Small intestine (tissue), 7 donors: ENCODE measurements around the gene CCDC57. TPM values are rescaled to one million over a fixed set of nuclear protein-coding genes. Genes with fewer than 3 reads are reported as not detected.

Experiments used
- DNase-seq, 2 donors: peaks; one replicate each; pipeline versions ENCODE4 v3.0.0 to v3.0.0-alpha.2; 2013
- FAIRE-seq: peaks from 2 replicates; lab custom pipeline; 2012; peaks lifted over from hg19 to GRCh38; lab: Jason Lieb, UNC
- H3K27ac ChIP-seq, 3 donors: one replicate each; pipeline ENCODE4 v1.5.1; 2013; ENCODE audit warnings: low read length in 2 of 3, mild to moderate bottlenecking in 2 of 3, control low read depth in 1 of 3, inconsistent platforms in 1 of 3, low read depth in 1 of 3, moderate library complexity in 1 of 3
- H3K27me3 ChIP-seq, 3 donors: one replicate each; pipeline ENCODE4 v1.6.1; 2013; ENCODE audit warnings: low read length in 3 of 3, inconsistent platforms in 1 of 3; ENCODE audit not compliant: control insufficient read depth in 3 of 3, insufficient read depth in 3 of 3
- H3K36me3 ChIP-seq, 3 donors: one replicate each; pipeline ENCODE4 v1.6.1; 2013; ENCODE audit warnings: low read length in 3 of 3, inconsistent platforms in 1 of 3, low read depth in 1 of 3, mild to moderate bottlenecking in 1 of 3, moderate library complexity in 1 of 3; ENCODE audit not compliant: control insufficient read depth in 3 of 3, insufficient read depth in 2 of 3
- H3K4me1 ChIP-seq, 3 donors: one replicate each; pipeline ENCODE4 v1.6.1; 2013; ENCODE audit warnings: low read length in 2 of 3, inconsistent platforms in 1 of 3, low read depth in 1 of 3, mild to moderate bottlenecking in 1 of 3, moderate library complexity in 1 of 3; ENCODE audit not compliant: control insufficient read depth in 3 of 3, insufficient read depth in 2 of 3
- H3K4me3 ChIP-seq, 3 donors: one replicate each; pipeline ENCODE4 v1.5.1; 2013; ENCODE audit warnings: low read length in 3 of 3, control low read depth in 1 of 3, inconsistent platforms in 1 of 3, low read depth in 1 of 3, mild to moderate bottlenecking in 1 of 3, moderate library complexity in 1 of 3
- H3K9me3 ChIP-seq, 2 donors: one replicate each; pipeline ENCODE4 v1.6.1; 2013; ENCODE audit warnings: low read depth in 1 of 2, low read length in 1 of 2; ENCODE audit not compliant: control insufficient read depth in 2 of 2, insufficient read depth in 1 of 2
- WGBS, 3 donors: extraction: QIAGEN DNeasy Blood & Tissue Kit; methylation state at CpG; one replicate each; pipeline ENCODE4 v1.1.7; 2013; 5-methylcytosine and 5-hydroxymethylcytosine counted together
- polyA plus RNA-seq, 4 donors: library from polyadenylated mRNA; stranded (reverse) in 3 of 4; unstranded in 1 of 4; fragments of 200-250 nt in 3 of 4; fragments of 120-200 nt in 1 of 4; gene quantifications; one replicate each; pipeline versions ENCODE4 v1.2.1 to v1.2.3, GENCODE V29; 2013
- donor health status: healthy with polysubstance abuse.
- donor health status: control.
- donor health status: control.
- donor health status: Bipolar disorder and iron deficiency.
- donor health status: healthy.

Gene CCDC57
- polyA plus RNA-seq, 4 donors = 36.7 to 97.3 (median 44.6) TPM

DNA sequence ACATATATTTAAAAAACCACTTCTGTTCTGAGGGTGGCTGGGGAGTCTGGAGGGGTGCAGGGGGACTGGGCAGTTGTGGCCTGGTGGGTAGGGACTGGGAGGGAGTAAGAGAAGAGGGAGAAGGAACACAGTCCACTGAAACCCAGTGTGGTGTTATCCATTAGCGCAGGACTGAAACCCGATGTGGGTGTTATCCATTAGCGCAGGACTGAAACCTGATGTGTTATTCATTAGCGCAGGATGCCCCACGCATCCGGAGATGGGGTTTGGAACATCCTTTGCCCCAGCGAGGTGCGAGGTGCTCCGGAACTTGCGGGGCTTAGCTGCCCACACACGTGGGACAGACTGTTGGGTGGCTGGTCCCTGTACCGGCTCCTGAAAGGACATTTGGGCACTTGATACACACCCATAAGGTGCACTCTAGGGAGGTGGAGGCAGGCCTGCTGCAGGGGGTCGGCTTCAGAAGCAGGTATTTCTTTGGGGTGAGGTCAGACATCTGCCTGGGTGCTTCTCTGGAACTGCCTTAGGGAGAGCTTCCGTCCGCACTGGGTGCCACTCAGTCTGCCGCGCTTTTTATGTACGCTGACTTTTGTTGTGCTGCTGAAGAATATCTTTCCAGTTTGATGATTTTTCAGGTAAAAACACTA, 94.4 kb downstream of the CCDC57 start:
- no peak overlapping the region for H3K4me3 ChIP-seq
- no peaks in the 10 kb centered on the region for H3K27me3 ChIP-seq
- H3K9me3 ChIP-seq = no peaks in the 10 kb centered on the region
- 86 to 89% (median 87%) methylated on average over 18 of the region's 18 CpGs for WGBS, 3 donors
- H3K4me1 ChIP-seq = peaks cover 0 to 11% (median 0%) of the 10 kb centered on the region in 3 donors
- DNase-seq = no peak
- H3K27ac ChIP-seq = no peak overlapping the region
- FAIRE-seq = no peak
- peaks cover 0 to 68% (median 0%) of the 10 kb centered on the region in 3 donors for H3K36me3 ChIP-seq

GRCh38 chr17:82117139-82118090, 95.2 kb downstream of the CCDC57 start:
- peaks cover 0 to 71% (median 0%) of the 10 kb centered on the region in 3 donors for H3K36me3 ChIP-seq
- no peaks in the 10 kb centered on the region for H3K9me3 ChIP-seq
- H3K27ac ChIP-seq = no peak overlapping the region
- peaks cover 0 to 11% (median 0%) of the 10 kb centered on the region in 3 donors for H3K4me1 ChIP-seq
- H3K27me3 ChIP-seq = no peaks in the 10 kb centered on the region
- DNase-seq (peak in 1 of 2 donors; percentile 62), FAIRE-seq (no peak)
- WGBS, 3 donors = 86 to 91% (median 87%) methylated on average over 22 of the region's 22 CpGs
- H3K4me3 ChIP-seq = no peak overlapping the region

- Histone ChIP-seq H3K27ac (no peak overlapping the region), H3K4me1 (peaks cover 0 to 11% (median 0%) of the 10 kb centered on the region in 3 donors)
- 81 to 87% (median 84%) methylated on average over 5 to 6 of the region's 6 CpGs for WGBS, 3 donors
Observed at GRCh38 chr17:82116246-82116645, 96.4 kb downstream of the CCDC57 start.

GRCh38 chr17:82114872-82115271, 97.8 kb downstream of the CCDC57 start:
- H3K27ac ChIP-seq = no peak overlapping the region
- no peaks in the 10 kb centered on the region for H3K27me3 ChIP-seq
- DNase-seq = no peak
- no peaks in the 10 kb centered on the region for H3K9me3 ChIP-seq
- FAIRE-seq = no peak
- H3K4me1 ChIP-seq = peaks cover 0 to 11% (median 0%) of the 10 kb centered on the region in 3 donors
- no peak overlapping the region for H3K4me3 ChIP-seq
- peaks cover 0 to 62% (median 0%) of the 10 kb centered on the region in 3 donors for H3K36me3 ChIP-seq
- WGBS, 3 donors = 90 to 97% (median 95%) methylated on average over 9 of the region's 9 CpGs

More at GRCh38 chr17:82116246-82116645, 96.4 kb downstream of the CCDC57 start:
- no peaks in the 10 kb centered on the region for H3K9me3 ChIP-seq
- peaks cover 0 to 67% (median 0%) of the 10 kb centered on the region in 3 donors for H3K36me3 ChIP-seq
- no peaks in the 10 kb centered on the region for H3K27me3 ChIP-seq
- FAIRE-seq = no peak
- no peak overlapping the region for H3K4me3 ChIP-seq
- DNase-seq = no peak

DNA sequence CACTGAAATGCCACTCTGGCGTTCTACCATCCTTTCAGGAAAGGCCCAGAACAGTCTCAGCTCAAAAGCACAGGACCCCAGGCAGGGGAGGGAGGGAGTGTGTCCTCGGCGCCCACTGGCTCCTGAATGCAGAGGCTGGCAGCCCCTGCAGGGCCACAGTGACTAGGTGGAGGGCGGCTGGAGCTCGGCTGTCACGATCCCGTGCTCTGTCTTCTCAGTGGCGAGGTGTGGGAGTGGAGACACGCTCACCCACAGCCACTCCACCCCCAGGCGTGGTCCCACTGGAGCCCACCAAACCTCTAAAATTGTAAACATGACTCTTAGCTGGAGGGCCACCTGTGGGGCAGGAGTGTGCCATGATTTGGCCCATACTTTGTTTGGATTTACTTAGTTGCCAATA, 98.2 kb downstream of the CCDC57 start:
- Histone ChIP-seq H3K27ac (no peak overlapping the region), H3K9me3 (no peaks in the 10 kb centered on the region), H3K4me1 (peaks cover 0 to 11% (median 0%) of the 10 kb centered on the region in 3 donors), H3K27me3 (no peaks in the 10 kb centered on the region), H3K4me3 (no peak overlapping the region), H3K36me3 (peaks cover 0 to 57% (median 0%) of the 10 kb centered on the region in 3 donors)
- FAIRE-seq (no peak), DNase-seq (no peak)
- 91 to 95% (median 95%) methylated on average over 10 of the region's 10 CpGs for WGBS, 3 donors

DNA sequence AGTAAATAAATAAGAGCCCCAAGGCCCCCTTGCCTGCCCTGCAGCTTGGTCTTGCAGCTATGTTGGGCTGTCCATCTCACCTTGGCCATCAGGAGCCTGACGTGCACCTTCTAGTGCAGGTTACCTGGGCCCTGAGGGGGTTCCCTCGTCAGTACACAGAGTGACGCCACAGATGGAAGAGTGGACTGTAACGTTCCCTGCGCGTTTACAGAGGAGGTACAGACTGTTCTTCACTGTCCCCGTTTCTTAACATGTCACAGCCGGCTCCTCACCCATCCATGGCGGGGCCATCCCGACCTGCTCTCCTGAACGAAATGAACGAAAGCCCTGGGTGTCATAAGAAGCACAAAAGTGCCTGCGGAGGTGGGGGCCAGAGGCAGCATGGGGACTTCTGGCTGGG, 98.7 kb downstream of the CCDC57 start:
- Histone ChIP-seq H3K27ac (no peak overlapping the region), H3K36me3 (peaks cover 0 to 58% (median 0%) of the 10 kb centered on the region in 3 donors), H3K4me1 (peaks cover 0 to 11% (median 0%) of the 10 kb centered on the region in 3 donors), H3K4me3 (no peak overlapping the region), H3K9me3 (no peaks in the 10 kb centered on the region), H3K27me3 (no peaks in the 10 kb centered on the region)
- no peak for DNase-seq
- WGBS, 3 donors = 92 to 94% (median 93%) methylated on average over 13 of the region's 13 CpGs
- no peak for FAIRE-seq

DNA sequence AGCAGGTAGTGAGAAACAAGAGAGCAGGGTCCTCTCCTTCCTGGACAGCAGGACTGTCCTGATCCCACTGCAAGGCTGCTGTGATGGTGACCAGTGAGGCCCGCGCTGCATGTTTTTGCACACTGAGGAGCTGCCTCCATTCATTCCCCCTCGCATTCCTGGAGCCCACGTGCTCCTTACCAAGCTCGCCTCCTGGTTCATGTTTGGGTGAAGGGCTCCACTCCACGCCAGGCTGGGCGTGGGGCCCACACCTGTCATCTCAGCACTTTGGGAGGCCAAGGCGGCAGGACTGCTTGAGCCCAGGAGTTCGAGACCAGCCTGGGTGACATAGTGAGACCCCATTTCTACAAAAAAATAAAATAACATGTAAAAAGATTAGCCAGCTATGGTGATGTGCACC, 99.2 kb downstream of the CCDC57 start:
- no peak for FAIRE-seq
- Histone ChIP-seq H3K9me3 (no peaks in the 10 kb centered on the region), H3K4me3 (no peak overlapping the region), H3K27ac (no peak overlapping the region), H3K4me1 (peaks cover 0 to 8% (median 0%) of the 10 kb centered on the region in 3 donors), H3K36me3 (peaks cover 0 to 59% (median 0%) of the 10 kb centered on the region in 3 donors), H3K27me3 (no peaks in the 10 kb centered on the region)
- WGBS, 3 donors = 89 to 97% (median 94%) methylated on average over 9 of the region's 9 CpGs
- no peak for DNase-seq

DNA sequence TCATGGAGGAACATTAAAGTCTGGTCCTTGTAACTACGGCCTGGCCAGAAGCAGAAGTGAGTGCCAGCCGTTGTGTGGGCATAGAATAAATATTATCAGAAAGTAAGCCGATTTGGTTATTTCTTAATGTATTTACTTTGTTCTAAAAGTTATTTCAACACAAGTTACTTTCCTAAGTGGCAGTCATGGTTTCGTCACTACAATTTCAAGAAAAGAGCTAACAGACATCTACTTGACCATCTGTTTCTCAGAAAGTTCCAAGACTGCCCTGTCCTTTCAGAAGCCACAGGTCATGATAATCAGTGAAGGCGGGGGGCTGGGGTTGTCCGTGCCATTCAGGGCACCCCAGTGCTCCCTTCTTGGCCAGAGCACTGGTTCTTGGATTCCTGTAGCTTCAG, 99.7 kb downstream of the CCDC57 start:
- DNase-seq (no peak), FAIRE-seq (no peak)
- H3K27ac ChIP-seq = no peak overlapping the region
- peaks cover 0 to 3% (median 0%) of the 10 kb centered on the region in 3 donors for H3K4me1 ChIP-seq
- H3K36me3 ChIP-seq = peaks cover 0 to 59% (median 0%) of the 10 kb centered on the region in 3 donors
- no peaks in the 10 kb centered on the region for H3K27me3 ChIP-seq
- H3K9me3 ChIP-seq = no peaks in the 10 kb centered on the region
- 88 to 91% (median 89%) methylated on average over 6 of the region's 6 CpGs for WGBS, 3 donors
- no peak overlapping the region for H3K4me3 ChIP-seq
